Measurements from ENCODE around the gene PPFIBP2.

Gene PPFIBP2

GRCh38 chr11:7527029-7527428 is 13.2 kb downstream of the PPFIBP2 start:
- no peak overlapping the region for H3K27ac ChIP-seq

DNA sequence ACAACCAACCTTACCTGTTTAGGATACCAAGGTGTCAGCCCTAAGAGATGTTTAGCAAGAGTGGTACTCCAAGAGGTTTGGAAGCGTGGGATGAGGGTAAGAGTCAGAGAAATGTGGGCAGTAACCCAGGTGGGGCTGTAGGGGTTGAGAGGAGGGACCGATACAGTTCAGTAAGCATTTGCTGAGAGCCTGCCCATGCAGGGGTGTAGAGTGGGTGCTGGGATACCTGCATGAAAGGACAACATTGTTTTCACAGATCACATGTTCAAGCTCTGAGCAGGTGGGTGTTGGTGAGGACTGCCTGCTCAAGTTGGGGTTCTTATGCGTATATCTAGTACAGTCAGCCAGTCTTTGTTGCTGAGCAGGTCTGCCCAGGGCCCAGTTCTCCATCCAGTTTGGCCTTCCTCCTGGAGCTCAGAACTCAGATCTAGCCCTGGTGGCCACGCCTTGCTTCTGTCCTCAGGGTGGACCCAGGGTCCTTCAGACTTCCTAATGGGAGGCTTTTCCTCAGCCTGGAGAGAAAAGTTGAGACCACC is 14.8 kb downstream of the PPFIBP2 start:
- no peak overlapping the region for H3K27ac ChIP-seq
- TF ChIP-seq, protein P1, sequence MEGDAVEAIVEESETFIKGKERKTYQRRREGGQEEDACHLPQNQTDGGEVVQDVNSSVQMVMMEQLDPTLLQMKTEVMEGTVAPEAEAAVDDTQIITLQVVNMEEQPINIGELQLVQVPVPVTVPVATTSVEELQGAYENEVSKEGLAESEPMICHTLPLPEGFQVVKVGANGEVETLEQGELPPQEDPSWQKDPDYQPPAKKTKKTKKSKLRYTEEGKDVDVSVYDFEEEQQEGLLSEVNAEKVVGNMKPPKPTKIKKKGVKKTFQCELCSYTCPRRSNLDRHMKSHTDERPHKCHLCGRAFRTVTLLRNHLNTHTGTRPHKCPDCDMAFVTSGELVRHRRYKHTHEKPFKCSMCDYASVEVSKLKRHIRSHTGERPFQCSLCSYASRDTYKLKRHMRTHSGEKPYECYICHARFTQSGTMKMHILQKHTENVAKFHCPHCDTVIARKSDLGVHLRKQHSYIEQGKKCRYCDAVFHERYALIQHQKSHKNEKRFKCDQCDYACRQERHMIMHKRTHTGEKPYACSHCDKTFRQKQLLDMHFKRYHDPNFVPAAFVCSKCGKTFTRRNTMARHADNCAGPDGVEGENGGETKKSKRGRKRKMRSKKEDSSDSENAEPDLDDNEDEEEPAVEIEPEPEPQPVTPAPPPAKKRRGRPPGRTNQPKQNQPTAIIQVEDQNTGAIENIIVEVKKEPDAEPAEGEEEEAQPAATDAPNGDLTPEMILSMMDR (conservative IDR thresholded peaks at IDR 0.05), result no peak
- TF ChIP-seq ZFX (IDR thresholded peaks at IDR 0.05), result no peak

More at GRCh38 chr11:7527029-7527428, 13.2 kb downstream of the PPFIBP2 start:
- TF ChIP-seq, protein P1 (conservative IDR thresholded peaks at IDR 0.05), result no peak
- no peak for TF ChIP-seq ZFX (IDR thresholded peaks at IDR 0.05)

GRCh38 chr11:7530013-7530640 is 16.3 kb downstream of the PPFIBP2 start:
- no peak for TF ChIP-seq ZFX (IDR thresholded peaks at IDR 0.05)
- TF ChIP-seq, protein P1 (conservative IDR thresholded peaks at IDR 0.05), result no peak
- H3K27ac ChIP-seq, result no peak overlapping the region

GRCh38 chr11:7531011-7531410 is 17.2 kb downstream of the PPFIBP2 start:
- no peak for TF ChIP-seq ZFX (IDR thresholded peaks at IDR 0.05)
- TF ChIP-seq, protein P1 (conservative IDR thresholded peaks at IDR 0.05), result no peak
- H3K27ac ChIP-seq, result no peak overlapping the region

GRCh38 chr11:7532405-7533145 is 18.8 kb downstream of the PPFIBP2 start:
- TF ChIP-seq, protein P1 (conservative IDR thresholded peaks at IDR 0.05), result no peak
- TF ChIP-seq ZFX (IDR thresholded peaks at IDR 0.05), result no peak
- peak overlapping the region; percentile 52 for H3K27ac ChIP-seq

- TF ChIP-seq, protein P1 (conservative IDR thresholded peaks at IDR 0.05), result no peak
- TF ChIP-seq ZFX (IDR thresholded peaks at IDR 0.05), result no peak
- H3K27ac ChIP-seq, result peak overlapping the region; percentile 52
Measured at GRCh38 chr11:7533199-7534041, 19.6 kb downstream of the PPFIBP2 start.
